ENCODE results near the gene CEP72. TPM values are rescaled to one million over a fixed set of nuclear protein-coding genes. Genes with fewer than 3 reads are reported as not detected.

The CEP72 gene
- total and polyA plus RNA-seq, 2 of the 13 experiments (the other 11 are each of a cell fraction or from before 2014, with no cell fraction given) = 3.4 to 9.4 TPM

- no peak for TF ChIP-seq ZNF318 (CRISPR knock-in tag; IDR thresholded peaks at IDR 0.05)
- TF ChIP-seq GRHL1 (CRISPR knock-in tag; conservative IDR thresholded peaks at IDR 0.05) = no peak
- TF ChIP-seq SETDB1 (CRISPR knock-in tag; IDR thresholded peaks at IDR 0.05; ENCODE audit: borderline replicate concordance) = no peak
- TF ChIP-seq NFIB (CRISPR knock-in tag; IDR thresholded peaks at IDR 0.05; ENCODE audit: borderline replicate concordance) = no peak
- TF ChIP-seq ZBTB4 (CRISPR knock-in tag; IDR thresholded peaks at IDR 0.05; ENCODE audit: borderline replicate concordance) = no peak
- no peak for TF ChIP-seq ZNF101 (CRISPR knock-in tag; IDR thresholded peaks at IDR 0.05; ENCODE audit: borderline replicate concordance, low read depth)
- no peak for TF ChIP-seq ZNF30 (CRISPR knock-in tag; IDR thresholded peaks at IDR 0.05)
- no peak for TF ChIP-seq ZSCAN31 (CRISPR knock-in tag; IDR thresholded peaks at IDR 0.05; ENCODE audit: low read depth)
- TF ChIP-seq ZNF605 (CRISPR knock-in tag; IDR thresholded peaks at IDR 0.05) = no peak
- TF ChIP-seq TP53 (CRISPR knock-in tag; conservative IDR thresholded peaks at IDR 0.05) = no peak
- TF ChIP-seq SMARCE1 (IDR thresholded peaks at IDR 0.05; ENCODE audit: borderline replicate concordance) = no peak
Observed at GRCh38 chr5:584846-585245, 27.3 kb upstream of the CEP72 start (continued).

Data from HepG2 (cell line).